Activated T-cell treated with anti-CD3 and anti-CD28 coated beads for 4 hours (primary cell): ENCODE measurements around the gene SYTL3.
"Not testable (repeated sequence)": the region's sequence is repeated elsewhere in the genome, so short reads cannot be mapped to it uniquely, and the experiment has no call there.

Experiments used
- DNase-seq: peaks from one replicate; pipeline ENCODE4 v3.0.0-alpha.2; 2020

Gene SYTL3

GRCh38 chr6:158665332-158665731 lies 15.5 kb downstream of the SYTL3 start:
- no peak for DNase-seq

- no peak for DNase-seq
These were observed 16.9 kb downstream of the SYTL3 start for GRCh38 chr6:158666628-158667359.

GRCh38 chr6:158667360-158667981 lies 17.6 kb downstream of the SYTL3 start:
- DNase-seq: no peak

- DNase-seq: no peak
These were observed 18.9 kb downstream of the SYTL3 start for GRCh38 chr6:158668707-158669103.

- DNase-seq: no peak
These were observed 19.5 kb downstream of the SYTL3 start for GRCh38 chr6:158669145-158670035.

GRCh38 chr6:158672119-158672518 lies 22.3 kb downstream of the SYTL3 start:
- not testable (repeated sequence) for DNase-seq

- DNase-seq: no peak
These were observed 22.9 kb downstream of the SYTL3 start for GRCh38 chr6:158672726-158673125.

- DNase-seq: no peak
These were observed 24.7 kb downstream of the SYTL3 start for GRCh38 chr6:158674342-158675131.

- DNase-seq: not testable (repeated sequence)
These were observed 27.2 kb downstream of the SYTL3 start for GRCh38 chr6:158677094-158677493.

GRCh38 chr6:158677906-158678578 lies 28.2 kb downstream of the SYTL3 start:
- no peak for DNase-seq

- DNase-seq: no peak
These were observed 30.2 kb downstream of the SYTL3 start for GRCh38 chr6:158680015-158680414.

- DNase-seq: no peak
These were observed 30.6 kb downstream of the SYTL3 start for GRCh38 chr6:158680481-158680880.

GRCh38 chr6:158684311-158684710 lies 34.5 kb downstream of the SYTL3 start:
- DNase-seq: no peak

GRCh38 chr6:158684745-158685324 lies 35.0 kb downstream of the SYTL3 start:
- DNase-seq: no peak

- no peak for DNase-seq
These were observed 36.5 kb downstream of the SYTL3 start for GRCh38 chr6:158686311-158686710.

- DNase-seq: peak; percentile 3
These were observed 37.0 kb downstream of the SYTL3 start for GRCh38 chr6:158686791-158687381.

- DNase-seq: no peak
These were observed 37.7 kb downstream of the SYTL3 start for GRCh38 chr6:158687506-158687905.

GRCh38 chr6:158688860-158689259 lies 39.0 kb downstream of the SYTL3 start:
- DNase-seq: no peak

GRCh38 chr6:158694913-158695312 lies 45.1 kb downstream of the SYTL3 start:
- DNase-seq: no peak

GRCh38 chr6:158697811-158698210 lies 48.0 kb downstream of the SYTL3 start:
- no peak for DNase-seq

- DNase-seq: no peak
These were observed 49.1 kb downstream of the SYTL3 start for GRCh38 chr6:158698931-158699330.
